GM08714 (cell line): ENCODE results near the gene KRTAP10-3.
"Not testable (repeated sequence)": the region's sequence is repeated elsewhere in the genome, so short reads cannot be mapped to it uniquely, and the experiment has no call there.

Experiments used
- H3K4me3 ChIP-seq: fragments of 200-500 bp; sonication (Bioruptor generic); 2 replicates; pipeline ENCODE4 v1.5.1; 2014; ENCODE audit warnings: mild to moderate bottlenecking, low read length, inconsistent platforms
- ZNF274 ChIP-seq: IDR thresholded peaks from 2 replicates; pipeline ENCODE4 v1.6.1; 2012; ENCODE audit warnings: mild to moderate bottlenecking, low read depth, low read length

The KRTAP10-3 gene

DNA sequence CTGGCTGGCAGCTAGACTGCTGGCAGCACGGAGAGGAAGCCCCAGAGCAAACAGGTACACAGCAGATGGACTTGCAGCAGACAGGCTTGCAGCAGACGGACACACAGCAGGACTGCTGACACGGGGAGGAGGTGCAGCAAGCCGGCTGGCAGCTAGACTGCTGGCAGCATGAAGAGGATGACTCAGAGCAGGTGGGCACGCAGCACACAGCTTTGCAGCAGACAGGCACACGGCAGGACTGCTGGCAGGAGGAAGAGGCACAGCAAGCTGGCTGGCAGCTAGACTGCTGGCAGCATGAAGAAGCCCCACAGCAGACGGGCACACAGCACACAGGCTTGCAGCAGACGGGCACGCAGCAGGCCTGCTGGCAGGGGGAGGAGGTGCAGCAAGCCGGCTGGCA is 7.8 kb downstream of the KRTAP10-3 start:
- TF ChIP-seq ZNF274 = no peak
- H3K4me3 ChIP-seq = no peak overlapping the region

DNA sequence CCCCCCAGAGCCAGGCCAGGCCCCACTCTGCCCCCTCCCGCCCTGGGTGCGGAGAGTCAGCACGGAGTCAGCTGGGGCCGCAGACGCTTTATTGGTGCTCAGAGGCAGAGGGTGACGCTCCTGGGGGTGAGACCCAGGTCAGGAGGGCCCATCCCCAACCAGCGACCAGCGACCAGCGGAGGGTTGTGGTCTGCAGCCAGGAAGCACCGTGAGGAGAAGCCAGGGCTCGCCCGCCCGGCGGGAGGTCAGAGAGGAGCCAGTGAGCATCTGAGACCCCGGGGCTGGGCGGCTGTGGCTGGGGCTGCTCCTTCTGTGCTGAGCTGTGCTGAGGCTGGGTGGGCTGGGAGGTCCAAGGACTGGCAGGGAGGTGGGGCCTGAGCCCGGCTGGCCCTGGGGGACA is 8.3 kb downstream of the KRTAP10-3 start:
- H3K4me3 ChIP-seq = not testable (repeated sequence)

DNA sequence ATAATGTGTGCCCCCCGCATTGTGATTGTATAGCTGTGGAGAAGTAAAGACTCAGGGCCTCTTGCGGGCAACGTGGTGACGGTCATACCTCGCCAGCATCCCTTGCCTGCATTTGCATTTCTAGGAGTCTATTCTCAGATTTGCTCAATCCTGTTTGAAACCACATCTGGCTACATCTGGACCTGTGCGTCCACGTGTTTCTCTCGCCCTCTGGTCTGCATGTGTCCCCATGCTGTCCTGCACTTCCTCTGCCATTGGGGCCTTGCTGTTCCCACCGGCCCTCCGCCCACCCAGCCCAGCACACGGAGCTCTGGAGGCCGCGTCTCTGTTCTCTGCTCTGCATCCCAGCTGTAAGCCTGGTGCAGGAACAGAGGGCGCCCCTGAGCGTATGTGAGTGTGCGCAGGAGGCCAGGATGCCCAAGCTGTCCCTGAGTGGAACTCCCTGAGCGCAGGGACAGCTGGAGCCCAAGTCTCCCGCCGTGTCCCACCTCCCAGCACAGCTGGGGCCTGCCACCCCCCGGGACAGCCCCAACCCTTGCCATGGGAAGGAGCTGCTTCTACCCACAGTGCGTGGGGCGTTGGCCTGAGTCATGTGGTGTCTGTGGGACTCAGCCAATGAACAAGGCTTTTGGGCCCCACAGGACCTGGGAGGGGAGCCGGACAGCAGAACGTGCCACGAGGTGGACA is 8.9 kb downstream of the KRTAP10-3 start:
- no peak overlapping the region for H3K4me3 ChIP-seq
- no peak for TF ChIP-seq ZNF274

DNA sequence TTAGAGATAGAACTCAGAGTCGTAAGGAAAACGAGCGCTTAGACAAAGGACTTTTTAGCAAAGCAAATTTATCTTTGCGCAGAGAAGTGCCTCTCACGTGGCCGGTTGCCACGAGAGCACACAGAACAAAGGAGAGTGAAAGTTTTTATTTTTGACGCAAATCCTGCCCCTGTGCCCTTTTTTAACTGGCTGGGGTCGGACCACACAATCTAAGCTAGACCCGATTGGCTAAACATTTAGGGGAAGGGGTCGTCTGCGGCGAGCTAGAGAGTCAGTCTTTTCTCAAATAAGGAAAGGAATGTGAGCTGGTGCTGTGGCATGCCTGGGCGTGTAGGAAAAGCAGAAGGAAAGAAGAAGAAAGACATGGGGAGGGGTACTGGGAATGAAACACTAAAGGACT is 9.7 kb downstream of the KRTAP10-3 start:
- H3K4me3 ChIP-seq = no peak overlapping the region
- no peak for TF ChIP-seq ZNF274

DNA sequence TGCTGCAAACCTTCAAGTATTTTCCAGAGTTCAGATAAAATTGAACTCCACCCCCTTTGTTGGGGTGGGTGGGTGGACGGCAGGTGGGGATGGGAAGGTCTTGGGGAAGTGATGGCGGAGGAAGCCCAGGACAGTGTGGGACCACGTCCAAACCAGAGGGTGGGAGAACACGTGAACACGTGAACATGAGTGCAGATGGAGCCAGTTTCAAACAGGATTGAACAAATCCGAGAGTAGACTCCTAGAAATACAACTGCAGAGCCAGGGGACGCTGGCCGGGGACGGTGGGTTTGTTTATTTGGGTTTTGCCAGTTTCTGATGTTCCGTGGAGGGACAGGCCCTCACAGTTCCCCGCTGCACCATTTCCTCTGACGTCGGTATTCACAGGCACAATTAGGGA is 10.2 kb downstream of the KRTAP10-3 start:
- no peak for TF ChIP-seq ZNF274
- H3K4me3 ChIP-seq = no peak overlapping the region

DNA sequence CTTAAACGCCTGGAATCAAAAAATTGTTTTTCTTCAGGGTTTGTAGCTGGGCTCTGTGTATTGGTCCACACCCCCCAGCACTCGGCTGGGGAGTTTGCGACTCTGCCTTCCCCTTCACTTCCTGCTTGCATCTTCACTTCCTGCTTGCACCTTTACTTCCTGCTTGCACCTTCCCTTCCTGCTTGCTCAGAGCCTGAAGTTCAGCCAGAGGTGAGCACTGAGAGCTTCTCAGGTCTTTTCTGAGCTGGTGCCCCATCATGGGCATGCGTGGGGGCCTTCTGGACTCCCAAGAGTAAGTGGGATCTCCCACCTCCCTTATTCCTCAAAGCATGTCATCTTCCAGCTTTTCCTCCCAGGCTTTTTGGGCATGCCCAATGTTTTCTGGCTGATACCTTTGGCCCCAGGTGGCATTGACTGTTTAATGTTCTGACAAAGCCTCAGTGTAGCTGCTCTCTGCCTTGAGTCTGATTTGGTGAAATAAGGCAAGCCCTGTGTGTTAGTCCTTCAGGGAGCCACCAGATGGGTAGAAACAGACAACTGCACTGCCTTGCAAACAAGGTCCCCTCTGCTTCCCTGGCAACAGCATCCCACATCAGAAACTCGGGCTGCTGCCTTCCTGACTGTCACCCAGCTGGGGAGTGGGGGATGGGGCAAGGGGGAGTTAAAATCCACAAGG is 10.8 kb downstream of the KRTAP10-3 start:
- TF ChIP-seq ZNF274 = no peak
- H3K4me3 ChIP-seq = no peak overlapping the region

DNA sequence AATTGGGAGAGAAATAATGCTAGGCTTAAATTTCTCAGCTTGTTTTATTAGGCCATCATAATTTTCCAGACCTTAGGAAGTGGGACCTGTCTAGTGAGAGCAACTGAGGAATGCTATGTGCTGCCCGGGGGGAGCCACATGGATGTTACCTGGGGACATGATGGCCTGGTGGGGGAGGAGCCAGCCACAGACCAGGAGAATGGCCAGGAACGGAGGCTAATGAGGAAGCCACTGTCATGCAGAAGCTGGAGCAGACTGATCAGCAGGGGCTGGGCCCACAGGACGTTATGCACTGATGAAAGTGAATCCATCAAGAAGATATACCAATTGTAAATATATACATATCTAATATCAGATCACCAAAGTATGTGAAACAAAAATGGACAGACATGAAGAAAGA is 14.0 kb downstream of the KRTAP10-3 start:
- no peak overlapping the region for H3K4me3 ChIP-seq
- no peak for TF ChIP-seq ZNF274

DNA sequence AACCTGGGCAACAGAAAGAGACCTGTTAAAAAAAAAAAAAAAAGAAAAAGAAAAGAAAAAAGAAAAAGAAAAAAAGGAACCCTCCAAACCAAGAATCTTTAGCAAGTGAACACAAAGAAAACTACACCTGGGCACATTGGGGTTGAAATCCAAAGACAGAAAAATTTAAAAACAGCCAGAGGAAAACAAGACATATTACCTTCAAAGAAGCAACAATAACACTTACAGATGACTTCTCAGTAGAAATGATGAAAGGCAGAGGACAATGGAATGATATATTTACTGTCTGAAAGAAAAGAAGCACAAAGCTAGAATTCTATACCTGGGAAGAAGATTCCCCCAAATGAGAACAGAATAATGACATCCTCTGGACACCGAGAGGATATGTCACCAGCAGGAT is 15.9 kb downstream of the KRTAP10-3 start:
- no peak overlapping the region for H3K4me3 ChIP-seq
- no peak for TF ChIP-seq ZNF274

DNA sequence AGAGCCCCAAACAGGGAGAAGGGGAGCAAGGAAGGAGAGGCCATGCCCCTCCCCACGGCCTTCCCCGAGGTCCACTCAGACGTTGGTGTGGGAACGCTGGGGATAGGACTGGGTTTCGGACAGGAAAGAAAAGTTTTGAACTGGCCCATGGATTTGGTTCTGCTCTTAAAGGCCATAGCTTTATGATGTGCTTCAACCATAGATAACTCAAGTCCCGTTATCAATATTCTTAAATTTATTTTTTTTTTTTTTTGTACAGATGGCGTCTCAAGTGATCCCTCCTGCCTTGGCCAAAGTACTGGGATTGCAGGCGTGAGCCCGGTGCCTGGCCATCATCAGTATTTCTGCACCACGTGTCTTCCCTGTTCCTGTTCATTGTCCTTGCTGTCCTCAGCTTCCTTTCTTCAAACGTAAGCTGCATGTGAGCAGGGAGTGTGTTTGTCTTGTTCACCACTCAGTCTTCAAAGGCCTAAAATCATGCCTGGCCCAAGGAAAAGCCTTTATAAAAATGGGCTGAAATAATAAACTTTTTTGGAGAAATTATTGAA is 17.8 kb downstream of the KRTAP10-3 start:
- H3K4me3 ChIP-seq = no peak overlapping the region
- no peak for TF ChIP-seq ZNF274

DNA sequence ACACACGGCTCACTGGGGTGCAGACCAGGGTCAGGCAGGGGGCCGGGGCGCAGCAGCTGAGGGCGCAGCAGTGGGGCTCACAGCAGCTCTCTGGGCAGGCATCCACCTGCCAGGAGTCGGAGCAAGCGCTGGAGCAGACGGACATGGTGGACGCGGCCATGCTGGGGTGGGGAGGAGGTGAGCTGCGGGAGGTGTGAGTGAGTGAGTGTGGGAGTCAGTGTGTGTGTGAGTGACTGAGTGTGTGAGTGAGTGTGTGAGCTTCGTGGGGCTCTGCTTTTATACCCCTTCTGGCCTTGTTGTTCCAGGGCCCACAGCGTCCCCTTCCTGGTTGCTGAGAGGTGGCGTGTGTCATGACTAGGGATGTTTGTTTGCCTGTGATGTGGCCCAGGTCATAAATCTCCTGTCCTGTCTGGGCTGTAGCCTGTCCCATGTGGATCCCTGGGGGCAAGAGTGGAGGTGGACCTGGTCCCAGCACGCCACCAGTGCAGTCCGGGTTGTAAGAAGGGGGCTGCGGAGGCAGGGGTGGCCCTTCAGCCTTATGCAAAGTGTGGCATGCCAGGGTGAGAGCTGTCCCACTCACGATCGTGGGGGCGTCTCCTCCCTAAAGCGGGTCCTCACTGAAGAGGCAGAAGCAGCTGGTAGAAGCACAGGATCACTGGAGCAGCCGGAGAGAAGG is 18.5 kb downstream of the KRTAP10-3 start, which contains the start of gene KRTAP10-1:
Gene KRTAP10-1 (minus strand): TSS at position 205 of the 676 bp plus-strand sequence. CDS start 45 bp downstream, at position 160.
- no peak within 1 kb of the TSS for H3K4me3 ChIP-seq
- TF ChIP-seq ZNF274 = no peak

DNA sequence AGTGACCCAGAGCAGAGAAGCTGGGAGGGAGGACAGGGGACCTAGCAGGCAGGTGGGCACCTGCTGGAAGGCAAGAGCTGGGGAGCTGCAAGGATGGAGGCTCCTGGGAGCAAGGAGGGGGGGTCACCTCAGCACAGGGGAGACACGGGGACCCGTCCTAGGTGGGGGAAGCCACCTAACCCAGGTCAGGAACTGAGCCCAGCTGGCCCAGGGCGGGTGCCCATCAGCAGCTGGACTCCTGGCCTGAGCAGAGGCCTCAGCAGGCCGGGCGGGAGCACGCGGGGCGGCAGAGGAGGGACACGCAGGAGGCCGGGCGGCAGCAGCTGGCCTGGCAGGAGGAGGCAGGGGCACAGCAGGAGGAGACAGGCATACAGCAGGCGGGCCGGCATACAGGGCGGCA is 19.5 kb downstream of the KRTAP10-3 start:
- H3K4me3 ChIP-seq = no peak overlapping the region
- TF ChIP-seq ZNF274 = no peak

DNA sequence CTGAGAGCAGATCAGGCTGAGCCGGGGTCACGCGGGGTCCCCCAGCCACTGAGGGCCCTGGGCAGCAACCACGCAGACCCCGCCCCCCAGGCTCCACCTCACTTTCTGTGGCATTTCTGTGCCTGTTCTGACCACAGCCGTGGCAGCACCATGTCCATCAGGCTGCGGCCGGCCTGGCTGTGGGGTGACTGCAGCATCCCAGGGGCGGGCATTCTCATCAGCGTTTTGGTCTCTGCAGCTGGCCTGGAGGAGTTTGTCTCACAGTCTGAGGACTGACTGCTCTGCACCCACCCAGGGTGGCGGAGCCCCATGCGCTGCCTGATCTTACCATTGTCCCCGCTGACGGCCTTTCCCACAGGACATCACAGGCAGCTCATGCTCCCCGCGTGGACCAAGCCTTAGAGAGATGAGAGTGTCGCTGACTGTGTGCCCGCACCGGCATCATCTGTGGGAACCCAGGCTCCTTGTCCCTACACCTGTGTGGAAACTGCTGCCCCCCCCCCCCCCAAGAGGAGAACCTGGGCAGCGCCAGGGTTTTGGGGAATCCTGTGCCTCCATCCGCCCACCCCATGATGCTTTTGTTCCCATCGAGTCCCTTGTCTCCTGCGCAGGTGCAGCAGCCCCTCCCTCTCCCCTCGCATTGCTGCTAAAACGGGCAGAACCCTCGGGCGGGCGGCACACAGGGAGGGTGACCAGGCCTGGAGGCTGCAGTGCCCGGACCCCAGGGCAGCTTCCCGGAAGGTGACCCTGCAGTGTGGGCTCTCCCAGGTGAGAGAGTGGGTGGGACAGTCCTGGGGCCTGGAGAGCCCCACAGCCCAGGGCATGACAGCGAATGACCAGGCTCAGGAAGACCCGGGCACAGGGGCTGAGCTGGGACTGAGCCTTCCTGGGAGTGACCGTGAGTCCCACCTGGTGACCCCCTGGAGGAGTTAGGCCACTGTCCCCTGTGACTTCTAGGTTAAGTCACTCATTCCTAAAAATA is 20.4 kb downstream of the KRTAP10-3 start:
- no peak overlapping the region for H3K4me3 ChIP-seq
- TF ChIP-seq ZNF274 = no peak

DNA sequence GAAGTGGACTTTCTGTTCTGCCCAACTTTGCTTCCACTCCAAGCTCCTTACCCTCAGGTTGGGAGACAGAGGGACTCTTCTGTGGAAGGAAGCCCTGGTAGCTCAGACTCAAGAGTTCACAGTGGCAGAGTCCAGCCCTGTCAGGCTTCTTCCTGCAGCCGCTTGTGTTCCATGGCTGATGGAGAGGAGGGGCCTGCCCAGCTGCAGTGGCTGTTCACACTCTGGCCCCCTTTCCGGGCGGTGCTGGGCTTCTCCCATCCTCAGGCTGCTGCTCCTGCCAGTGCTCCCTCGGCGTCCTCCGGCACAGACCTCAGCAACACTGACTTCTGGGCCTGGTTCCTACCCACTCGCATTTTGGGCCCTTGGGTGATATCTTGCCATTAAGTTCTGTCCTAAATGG is 22.6 kb downstream of the KRTAP10-3 start:
- no peak for TF ChIP-seq ZNF274

DNA sequence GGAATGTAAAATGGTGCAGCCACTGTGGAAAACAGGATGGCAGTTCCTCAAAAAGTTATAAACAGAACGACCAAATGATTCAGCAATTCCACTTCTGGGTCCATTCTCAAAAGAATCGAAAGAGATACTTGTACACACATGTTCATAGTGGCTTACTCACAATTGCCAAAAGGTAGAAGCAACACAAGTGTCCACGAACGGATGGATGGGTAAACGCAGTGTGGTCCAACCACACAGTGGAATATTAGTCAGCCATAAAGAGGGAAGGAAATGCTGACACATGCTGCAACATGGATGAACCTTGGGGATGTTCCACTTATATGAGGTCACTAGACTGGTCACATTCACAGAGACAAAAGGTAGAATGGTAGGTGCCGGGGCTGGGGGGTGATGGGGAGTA is 23.9 kb downstream of the KRTAP10-3 start:
- TF ChIP-seq ZNF274 = no peak
- H3K4me3 ChIP-seq = no peak overlapping the region

More for the DNA sequence above, 22.6 kb downstream of the KRTAP10-3 start:
- no peak overlapping the region for H3K4me3 ChIP-seq
